Liver (tissue), 9 donors: ENCODE measurements around the gene EXOC6. TPM values are rescaled to one million over a fixed set of nuclear protein-coding genes. Genes with fewer than 3 reads are reported as not detected.

Experiments
- DNase-seq: peaks from one replicate; pipeline ENCODE4 v3.0.0-alpha.2; 2017; ENCODE audit warnings: low spot score
- H3K27ac ChIP-seq, 2 donors: one replicate each; pipeline ENCODE4 v1.7.0; 2013; ENCODE audit warnings: inconsistent platforms in 2 of 2, low read length in 2 of 2, control low read depth in 1 of 2, low read depth in 1 of 2, mild to moderate bottlenecking in 1 of 2
- H3K27me3 ChIP-seq, 4 donors: one replicate each; pipeline versions ENCODE4 v1.6.1 to v1.7.0; 2013; ENCODE audit warnings: low read length in 3 of 4, inconsistent platforms in 1 of 4, mild to moderate bottlenecking in 1 of 4, moderate library complexity in 1 of 4; ENCODE audit not compliant: control insufficient read depth in 4 of 4, insufficient read depth in 4 of 4
- H3K36me3 ChIP-seq, 4 donors: one replicate each; pipeline versions ENCODE4 v1.6.1 to v1.7.0; 2013; ENCODE audit warnings: low read length in 3 of 4, mild to moderate bottlenecking in 3 of 4, low read depth in 1 of 4, moderate library complexity in 1 of 4; ENCODE audit not compliant: control insufficient read depth in 4 of 4, insufficient read depth in 3 of 4
- H3K4me1 ChIP-seq, 4 donors: one replicate each; pipeline versions ENCODE4 v1.6.1 to v1.7.0; 2013; ENCODE audit warnings: low read length in 3 of 4, mild to moderate bottlenecking in 3 of 4, moderate library complexity in 1 of 4; ENCODE audit not compliant: control insufficient read depth in 4 of 4, insufficient read depth in 4 of 4
- H3K4me3 ChIP-seq, 3 donors: one replicate each; pipeline versions ENCODE4 v1.6.1 to v1.7.0; 2013; ENCODE audit warnings: low read length in 3 of 3, control low read depth in 1 of 3, low read depth in 1 of 3, mild to moderate bottlenecking in 1 of 3
- H3K9ac ChIP-seq, 2 donors: one replicate each; pipeline ENCODE4 v1.7.0; 2013; ENCODE audit warnings: low read length in 2 of 2, mild to moderate bottlenecking in 2 of 2, moderate library complexity in 2 of 2, control low read depth in 1 of 2, low read depth in 1 of 2
- H3K9me3 ChIP-seq, 4 donors: one replicate each; pipeline versions ENCODE4 v1.6.1 to v1.7.0; 2013; ENCODE audit warnings: low read length in 3 of 4; ENCODE audit not compliant: control insufficient read depth in 4 of 4
- EGR1 ChIP-seq, 2 donors: IDR thresholded peaks; 2 replicates each; pipeline ENCODE4 v1.6.1; 2016 to 2018; ENCODE audit warnings: antibody characterized with exemption in 2 of 2, low read depth in 2 of 2
- FOXA1 ChIP-seq: IDR thresholded peaks from 2 replicates; pipeline ENCODE4 v1.6.1; 2016; ENCODE audit warnings: antibody characterized with exemption
- FOXA2 ChIP-seq: IDR thresholded peaks from 2 replicates; pipeline ENCODE4 v1.6.1; 2016; ENCODE audit warnings: antibody characterized with exemption
- GABPA ChIP-seq, 2 donors: IDR thresholded peaks in 1 of 2; conservative IDR thresholded peaks in 1 of 2; 2 replicates each; pipeline ENCODE4 v1.6.1; 2016; ENCODE audit warnings: antibody characterized with exemption in 2 of 2, mild to moderate bottlenecking in 1 of 2, moderate library complexity in 1 of 2
- HNF4A ChIP-seq, 2 donors: conservative IDR thresholded peaks; 2 replicates each; pipeline ENCODE4 v1.6.1; 2016; ENCODE audit warnings: antibody characterized with exemption in 2 of 2, mild to moderate bottlenecking in 2 of 2
- HNF4G ChIP-seq: IDR thresholded peaks from 2 replicates; pipeline ENCODE4 v1.6.1; 2016; ENCODE audit warnings: antibody characterized with exemption
- JUND ChIP-seq, 2 donors: IDR thresholded peaks; 2 replicates each; pipeline ENCODE4 v1.6.1; 2016; ENCODE audit warnings: antibody characterized with exemption in 2 of 2
- RAD21 ChIP-seq, 2 donors: IDR thresholded peaks; 2 replicates each; pipeline ENCODE4 v1.6.1; 2016; ENCODE audit warnings: antibody characterized with exemption in 2 of 2, mild to moderate bottlenecking in 2 of 2
- REST ChIP-seq: IDR thresholded peaks from 2 replicates; pipeline ENCODE4 v1.6.1; 2016; ENCODE audit warnings: antibody characterized with exemption, mild to moderate bottlenecking
- RXRA ChIP-seq, 2 donors: IDR thresholded peaks; 2 replicates each; pipeline ENCODE4 v1.6.1; 2017 to 2018; ENCODE audit warnings: antibody characterized with exemption in 2 of 2, mild to moderate bottlenecking in 1 of 2
- SP1 ChIP-seq: IDR thresholded peaks from 2 replicates; pipeline ENCODE4 v1.6.1; 2018; ENCODE audit warnings: antibody characterized with exemption, mild to moderate bottlenecking
- ZBTB33 ChIP-seq: IDR thresholded peaks from 2 replicates; pipeline ENCODE4 v1.6.1; 2016; ENCODE audit warnings: antibody characterized with exemption
- WGBS: extraction: QIAGEN DNeasy Blood & Tissue Kit; methylation state at CpG from one replicate; pipeline ENCODE4 v1.1.7; 2013; 5-methylcytosine and 5-hydroxymethylcytosine counted together
- polyA plus RNA-seq, 2 donors: library from polyadenylated mRNA; stranded (reverse) in 1 of 2; unstranded in 1 of 2; fragments of 200-250 nt in 1 of 2; fragments of >200 nt in 1 of 2; fragmentation: Nextera tagmentation in 1 of 2; extraction: Ambion mirVana in 1 of 2; gene quantifications; one replicate each; pipeline versions ENCODE4 v1.2.1 to v1.2.3, GENCODE V29; 2013 to 2015
- total RNA-seq, 2 donors: library from RNA; depleted of rRNA; stranded (reverse); fragments of >200 nt; gene quantifications; one replicate each; pipeline ENCODE4 v1.2.3, GENCODE V29; 2014
- donor health status: healthy.
- donor health status: healthy.
- donor health status: healthy.
- donor health status: healthy.
- donor health status: healthy.

The EXOC6 gene
- total and polyA plus RNA-seq, 4 donors = 6.5 to 35.4 (median 8.4) TPM

DNA sequence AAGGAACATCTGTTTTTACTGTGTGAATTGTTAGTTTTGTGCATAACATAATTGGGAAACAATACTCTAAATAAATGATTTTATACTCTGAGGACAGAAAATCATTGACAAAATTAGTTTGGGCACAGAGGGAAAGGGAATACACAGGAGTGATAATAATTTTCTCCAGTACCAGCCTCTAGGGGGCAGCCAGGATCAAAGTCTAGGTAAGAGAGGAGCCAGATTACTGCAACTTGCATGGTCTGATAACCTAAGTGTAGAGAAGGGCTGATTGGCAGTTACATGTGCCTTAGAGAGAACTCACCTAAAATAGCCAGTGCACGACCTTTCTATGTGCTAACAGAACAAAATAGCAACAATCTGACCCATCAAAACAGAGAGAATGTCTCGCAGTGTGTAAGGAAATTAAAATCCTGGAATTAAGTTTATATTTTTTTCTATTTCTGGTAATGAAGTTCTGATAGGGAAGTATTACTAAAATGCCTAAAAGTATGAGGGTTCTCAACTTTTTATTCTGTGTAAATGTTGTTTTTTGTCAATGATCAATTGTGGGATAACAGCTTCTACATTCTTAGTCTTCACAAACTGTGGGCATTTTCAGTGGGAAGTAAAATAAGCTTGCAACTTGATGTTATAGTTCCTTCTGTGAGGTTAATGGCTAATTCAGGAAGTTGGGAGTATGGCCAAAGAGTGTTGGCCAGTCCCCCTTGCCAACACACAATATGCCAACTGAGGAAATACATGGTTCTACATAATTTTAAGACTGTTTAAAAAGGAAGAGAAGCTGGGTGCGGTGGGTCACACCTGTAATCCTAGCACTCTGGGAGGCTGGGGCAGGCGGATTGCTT is 66.4 kb downstream of the EXOC6 start (continued):
- TF ChIP-seq ZBTB33 (no peak), FOXA1 (no peak)

DNA sequence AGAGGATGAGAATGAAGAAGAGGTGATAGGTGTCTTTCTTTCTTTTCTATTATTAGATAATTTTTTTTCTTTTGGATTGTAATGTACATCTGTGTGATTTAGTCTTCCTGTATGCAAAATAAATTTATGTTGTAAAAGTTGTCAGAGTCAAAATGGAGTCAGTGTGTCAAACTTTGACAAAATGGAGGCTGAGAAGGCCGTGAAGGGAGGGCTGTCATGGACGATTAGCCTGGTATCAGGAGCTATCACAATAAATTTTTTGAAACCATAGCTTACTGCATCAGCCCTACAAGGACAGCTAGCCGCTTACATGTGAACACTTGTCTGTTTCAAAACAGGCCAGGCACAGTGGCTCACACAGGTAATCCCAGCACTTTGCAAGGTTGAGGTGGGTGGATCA is 67.6 kb downstream of the EXOC6 start:
- H3K36me3 ChIP-seq = peaks cover 0 to 2% (median 0%) of the 10 kb centered on the region in 4 donors

DNA sequence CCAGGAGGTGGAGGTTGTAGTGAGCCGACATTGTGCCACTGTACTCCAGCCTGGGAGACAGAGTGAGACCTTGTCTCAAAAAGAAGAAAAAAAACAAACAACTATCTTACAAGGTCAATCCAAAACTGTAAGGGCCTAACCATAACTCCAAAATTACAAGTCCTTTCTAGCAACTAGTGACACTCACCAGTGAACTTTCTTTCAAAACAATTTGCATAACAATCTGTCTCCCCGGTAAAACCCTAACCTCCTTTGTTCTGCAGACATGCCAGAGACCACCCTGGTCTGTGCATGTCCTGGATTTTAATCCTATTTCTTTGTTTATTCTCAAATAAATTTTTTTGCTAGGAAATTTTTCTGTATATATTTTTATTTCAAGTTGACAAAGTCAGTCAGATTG is 68.1 kb downstream of the EXOC6 start:
- Histone ChIP-seq H3K4me3 (no peak overlapping the region), H3K36me3 (peaks cover 0 to 2% (median under 1%) of the 10 kb centered on the region in 4 donors), H3K4me1 (no peaks in the 10 kb centered on the region), H3K9me3 (no peaks in the 10 kb centered on the region), H3K27me3 (no peaks in the 10 kb centered on the region), H3K27ac (no peak overlapping the region), H3K9ac (no peak overlapping the region)
- no peak for DNase-seq
- WGBS = 95% methylated on average over 2 of the region's 2 CpGs
- no peak for TF ChIP-seq RAD21 (IDR thresholded peaks at IDR 0.05)
- no peak for TF ChIP-seq RXRA (IDR thresholded peaks at IDR 0.05)
- no peak for TF ChIP-seq ZBTB33
- no peak for TF ChIP-seq HNF4G
- no peak for TF ChIP-seq GABPA (IDR thresholded peaks at IDR 0.05 in 1 of 2, conservative IDR thresholded peaks at IDR 0.05 in 1 of 2)

More for the DNA sequence above, 67.6 kb downstream of the EXOC6 start:
- H3K4me1 ChIP-seq = no peaks in the 10 kb centered on the region
- no peak overlapping the region for H3K9ac ChIP-seq
- H3K27me3 ChIP-seq = no peaks in the 10 kb centered on the region
- H3K27ac ChIP-seq = no peak overlapping the region
- no peaks in the 10 kb centered on the region for H3K9me3 ChIP-seq
- no peak for TF ChIP-seq JUND (IDR thresholded peaks at IDR 0.05)
- no peak for TF ChIP-seq GABPA (IDR thresholded peaks at IDR 0.05 in 1 of 2, conservative IDR thresholded peaks at IDR 0.05 in 1 of 2)
- TF ChIP-seq HNF4A (conservative IDR thresholded peaks at IDR 0.05) = no peak
- TF ChIP-seq REST = no peak
- no peak for TF ChIP-seq SP1
- TF ChIP-seq HNF4G = no peak
- no peak for TF ChIP-seq FOXA2
- no peak for TF ChIP-seq EGR1 (IDR thresholded peaks at IDR 0.05; ENCODE audit: low read depth in 2 of 2)
- WGBS = 96% methylated on average over 3 of the region's 3 CpGs
- no peak overlapping the region for H3K4me3 ChIP-seq
- DNase-seq = no peak
